Calu3 (cell line): ENCODE results near the gene CDK18. TPM values are rescaled to one million over a fixed set of nuclear protein-coding genes. Genes with fewer than 3 reads are reported as not detected.

Experiments
- BruUV-seq: library from RNA; stranded (reverse); fragments of 400-500 nt; replicated peaks from 2 replicates; lab custom pipeline; 2021; lab: Mats Ljungman, UMichigan
- CTCF ChIA-PET: fragments of 300-600 bp; sonication (Branson Sonifier 250); formaldehyde crosslinking; loops from one replicate; lab custom pipeline; 2022; ENCODE audit warnings: antibody characterized with exemption; lab: Charles Lee
- DNase-seq: peaks from one replicate; pipeline ENCODE4 v3.0.0; 2022
- H3K27ac Mint-ChIP-seq: one replicate; pipeline ENCODE4 v1.8.0; 2022; ENCODE audit warnings: mixed read lengths; ENCODE audit not compliant: unreplicated experiment
- H3K27me3 Mint-ChIP-seq: one replicate; pipeline ENCODE4 v1.8.0; 2022; ENCODE audit warnings: mixed read lengths; ENCODE audit not compliant: unreplicated experiment
- H3K36me3 Mint-ChIP-seq: one replicate; pipeline ENCODE4 v1.8.0; 2022; ENCODE audit warnings: mild to moderate bottlenecking, moderate library complexity, mixed read lengths; ENCODE audit not compliant: insufficient read depth, unreplicated experiment
- H3K4me1 Mint-ChIP-seq: one replicate; pipeline ENCODE4 v1.8.0; 2022; ENCODE audit warnings: mild to moderate bottlenecking, low read depth, mixed read lengths; ENCODE audit not compliant: unreplicated experiment
- H3K4me3 Mint-ChIP-seq: one replicate; pipeline ENCODE4 v1.8.0; 2022; ENCODE audit warnings: mild to moderate bottlenecking, low read depth, moderate library complexity, mixed read lengths; ENCODE audit not compliant: unreplicated experiment
- H3K9me3 Mint-ChIP-seq: one replicate; pipeline ENCODE4 v1.8.0; 2022; ENCODE audit warnings: low read depth, mixed read lengths; ENCODE audit not compliant: unreplicated experiment
- CTCF ChIP-seq: fragments of 200-600 bp; IDR thresholded peaks from one replicate; pipeline ENCODE4 v1.8.0; 2022; ENCODE audit warnings: antibody characterized with exemption; ENCODE audit not compliant: unreplicated experiment
- intact Hi-C: fragments of 100-400 bp; cut with micrococcal nuclease; formaldehyde crosslinking; loops from one replicate; pipeline ENCODE4 v1.10.0; 2022; ENCODE audit not compliant: unreplicated experiment
- total RNA-seq: library from RNA; stranded (reverse); gene quantifications from 2 replicates; pipeline ENCODE4 v1.2.3, GENCODE V29; 2022

Gene CDK18
- total RNA-seq, 1 experiment from 2014 or later, result 44.0 TPM

- Mint-ChIP-seq H3K36me3 (peaks cover 14% of the 10 kb centered on the region), H3K27me3 (peaks cover 22% of the 10 kb centered on the region), H3K4me1 (peaks cover 27% of the 10 kb centered on the region), H3K4me3 (no peak overlapping the region), H3K9me3 (no peaks in the 10 kb centered on the region), H3K27ac (no peak overlapping the region)
- no peak for DNase-seq
- no peak for TF ChIP-seq CTCF
- intact Hi-C loops, result no loop called here
- CTCF ChIA-PET, result no interaction called here
- BruUV-seq, result no TSS peak
Measured at GRCh38 chr1:205545001-205545919, 40.8 kb downstream of the CDK18 start.

- no peak for DNase-seq
- TF ChIP-seq CTCF, result no peak
- Mint-ChIP-seq H3K4me1 (peaks cover 27% of the 10 kb centered on the region), H3K27ac (no peak overlapping the region), H3K4me3 (no peak overlapping the region), H3K36me3 (peaks cover 14% of the 10 kb centered on the region), H3K9me3 (no peaks in the 10 kb centered on the region), H3K27me3 (peaks cover 22% of the 10 kb centered on the region)
- no TSS peak for BruUV-seq
- intact Hi-C loops, result no loop called here
- CTCF ChIA-PET, result no interaction called here
Measured at GRCh38 chr1:205545991-205546390, 41.5 kb downstream of the CDK18 start.

- no peak overlapping the region for H3K4me3 Mint-ChIP-seq
- intact Hi-C loops, result no loop called here
- no peak for TF ChIP-seq CTCF
- peaks cover 22% of the 10 kb centered on the region for H3K4me1 Mint-ChIP-seq
- H3K36me3 Mint-ChIP-seq, result peaks cover 12% of the 10 kb centered on the region
- no peaks in the 10 kb centered on the region for H3K9me3 Mint-ChIP-seq
- CTCF ChIA-PET, result no interaction called here
- no peak for DNase-seq
- H3K27ac Mint-ChIP-seq, result no peak overlapping the region
- no TSS peak for BruUV-seq
- peaks cover 22% of the 10 kb centered on the region for H3K27me3 Mint-ChIP-seq
Measured at GRCh38 chr1:205546541-205546940, 42.1 kb downstream of the CDK18 start.

DNA sequence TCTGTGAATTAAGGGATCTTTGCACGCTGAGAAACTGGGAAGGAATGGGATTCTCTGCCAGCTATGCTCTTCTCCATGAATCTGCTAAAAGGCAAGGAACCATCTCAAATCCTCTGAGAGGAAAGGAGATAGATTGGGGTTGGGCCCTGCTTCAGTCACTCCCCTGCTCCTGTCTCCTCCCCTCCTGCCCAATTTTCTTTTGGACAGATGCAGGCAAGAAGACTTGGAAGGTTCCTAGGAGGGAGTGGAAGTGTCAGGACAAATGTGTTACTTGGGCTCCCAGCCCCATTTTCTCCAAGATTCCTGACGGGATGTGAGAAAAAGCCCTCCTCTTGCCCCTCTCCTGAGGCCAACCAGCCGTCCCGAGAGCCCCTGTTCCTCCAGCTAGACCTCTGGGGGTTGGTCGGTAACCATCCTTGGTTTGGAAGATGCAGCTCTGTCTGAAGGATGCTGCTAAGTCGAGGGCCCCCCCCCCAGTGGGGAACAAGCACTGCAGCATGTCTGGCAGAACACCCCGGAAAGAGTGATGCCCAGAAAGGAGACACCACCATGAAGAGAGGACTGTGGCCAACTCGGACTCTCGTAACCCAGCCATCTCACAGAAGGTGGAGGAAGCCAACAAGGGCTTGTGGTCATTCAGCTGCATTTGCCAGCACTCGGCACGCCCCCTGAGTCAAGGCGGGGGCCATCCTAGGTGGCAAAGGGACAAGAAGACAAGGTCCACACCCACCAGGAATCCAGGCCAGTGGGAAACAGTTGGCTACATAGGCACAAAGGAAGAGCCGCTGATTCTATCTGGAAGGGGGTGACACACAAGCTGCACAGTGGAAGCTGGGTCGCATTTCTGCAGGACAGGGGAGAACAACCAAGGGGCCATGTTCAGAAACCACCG is 43.7 kb downstream of the CDK18 start:
- BruUV-seq, result no TSS peak
- no peak for TF ChIP-seq CTCF
- no peak for DNase-seq
- CTCF ChIA-PET, result no interaction called here
- Mint-ChIP-seq H3K4me3 (no peak overlapping the region), H3K27ac (no peak overlapping the region), H3K36me3 (peaks cover 9% of the 10 kb centered on the region), H3K9me3 (no peaks in the 10 kb centered on the region), H3K27me3 (peaks cover 22% of the 10 kb centered on the region), H3K4me1 (peaks cover 14% of the 10 kb centered on the region)
- intact Hi-C loops, result no loop called here
